Epithelial cell of prostate (primary cell): Measurements from ENCODE around the gene MAP2K3.

ENCODE experiments used
- DNase-seq: peaks from one replicate; pipeline ENCODE4 v3.0.0-alpha.2; 2011; ENCODE audit warnings: low read depth, low spot score
- H3K27ac ChIP-seq: fragments of 450-650 bp; 2 replicates; pipeline ENCODE4 v1.5.1; 2017; ENCODE audit warnings: mild to moderate bottlenecking

MAP2K3 gene

DNA sequence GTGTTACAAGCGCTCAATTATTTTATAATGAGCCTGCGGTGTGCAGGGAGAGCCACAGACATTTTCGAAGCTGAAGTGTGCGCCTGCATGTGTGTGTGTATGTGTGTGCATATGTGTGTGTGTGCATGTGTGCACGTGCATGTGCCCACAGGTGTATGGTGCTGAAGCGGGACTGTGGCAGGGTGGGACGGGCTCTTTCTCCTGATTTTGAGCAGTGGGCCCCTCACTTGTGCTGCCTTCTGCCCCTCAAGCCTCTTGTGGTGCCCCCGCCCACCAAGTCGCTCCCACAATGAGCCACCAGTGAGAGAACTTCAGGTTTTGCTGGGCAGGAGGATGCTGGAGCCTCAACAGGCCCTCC lies 75.0 kb downstream of the MAP2K3 start:
- DNase-seq: no peak
- no peak overlapping the region for H3K27ac ChIP-seq

DNA sequence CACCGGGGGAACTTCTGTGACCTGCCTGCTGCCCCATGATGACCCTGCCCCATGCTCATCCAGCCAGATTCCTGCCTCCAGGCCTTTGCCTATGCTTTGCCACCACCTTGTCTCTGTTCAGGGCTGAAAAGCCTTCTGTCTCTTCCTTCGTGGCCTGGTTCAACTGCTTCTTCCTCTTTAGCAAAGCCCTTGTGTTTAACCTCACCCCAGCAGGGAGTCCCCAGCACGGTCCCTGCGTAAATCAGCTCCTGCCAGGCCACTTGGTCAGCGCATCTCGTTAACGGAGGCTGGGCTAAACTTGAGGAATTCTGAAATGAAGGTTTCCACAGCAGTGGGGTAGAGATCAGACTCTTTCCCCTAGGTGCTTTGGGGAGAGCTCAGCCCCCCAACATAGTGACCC lies 75.5 kb downstream of the MAP2K3 start:
- no peak overlapping the region for H3K27ac ChIP-seq
- no peak for DNase-seq

DNA sequence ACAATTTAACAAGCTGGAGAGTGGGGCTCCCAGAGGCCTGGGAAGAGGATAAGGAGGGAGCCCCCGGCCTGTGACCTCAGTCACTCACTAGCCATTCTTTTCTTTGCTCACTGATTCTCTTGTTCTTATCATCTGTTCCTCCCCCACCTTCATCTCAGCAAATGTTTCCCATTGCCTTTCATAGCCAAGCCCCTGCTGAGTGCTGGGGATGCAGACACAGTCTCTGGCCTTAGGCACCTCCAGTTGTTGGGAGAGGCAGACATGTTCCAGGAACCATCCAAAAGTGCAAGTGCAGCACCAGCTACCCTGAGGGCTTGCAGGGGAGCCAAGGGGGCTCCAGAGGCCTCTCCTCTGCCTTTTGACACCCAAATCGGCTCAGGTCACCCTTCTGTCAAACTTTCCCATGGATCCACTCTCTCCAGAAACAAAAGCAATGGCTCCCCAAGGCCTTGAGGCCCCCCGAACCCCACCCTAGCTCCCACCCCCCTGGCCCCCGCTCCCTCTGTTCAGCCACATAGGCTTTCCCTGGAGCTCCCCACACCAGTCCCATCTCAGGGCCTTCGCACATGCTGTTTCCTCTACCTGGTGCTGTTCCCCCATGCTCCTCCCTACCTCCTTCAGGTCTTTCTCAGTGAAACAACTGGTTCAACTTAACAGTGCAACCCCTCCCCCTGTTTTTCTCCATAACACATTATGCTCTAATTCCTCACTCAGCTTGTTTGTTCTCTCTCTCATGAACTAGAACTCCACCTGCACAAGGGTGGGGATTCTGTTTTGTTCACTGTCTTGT lies 76.7 kb downstream of the MAP2K3 start:
- DNase-seq: no peak
- H3K27ac ChIP-seq: no peak overlapping the region

DNA sequence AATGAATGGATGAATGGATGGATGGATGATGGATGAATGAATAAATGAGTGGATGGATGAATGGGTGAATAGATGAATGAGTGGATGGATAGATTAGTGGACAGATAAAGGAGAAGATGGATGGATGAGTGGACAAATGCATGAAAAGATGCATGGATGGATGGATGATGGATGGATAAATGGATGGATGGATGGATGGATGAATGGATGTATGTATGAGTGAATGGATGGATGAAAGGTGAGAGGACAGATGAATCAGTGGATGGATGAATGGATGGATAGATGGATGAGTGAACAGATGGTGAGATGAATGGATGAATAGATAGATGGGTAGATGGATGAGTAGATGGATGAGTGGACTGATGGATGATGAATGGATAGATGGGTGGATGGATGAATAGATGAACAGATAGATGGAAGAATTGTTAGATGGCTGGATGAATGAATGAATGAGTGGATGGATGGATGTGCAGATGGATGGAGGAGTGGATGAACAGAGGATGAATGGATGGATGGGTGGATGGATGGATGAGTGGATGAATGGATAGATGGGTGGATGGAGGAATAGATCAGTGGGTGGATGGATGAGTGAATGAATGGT lies 77.9 kb downstream of the MAP2K3 start:
- DNase-seq: no peak

DNA sequence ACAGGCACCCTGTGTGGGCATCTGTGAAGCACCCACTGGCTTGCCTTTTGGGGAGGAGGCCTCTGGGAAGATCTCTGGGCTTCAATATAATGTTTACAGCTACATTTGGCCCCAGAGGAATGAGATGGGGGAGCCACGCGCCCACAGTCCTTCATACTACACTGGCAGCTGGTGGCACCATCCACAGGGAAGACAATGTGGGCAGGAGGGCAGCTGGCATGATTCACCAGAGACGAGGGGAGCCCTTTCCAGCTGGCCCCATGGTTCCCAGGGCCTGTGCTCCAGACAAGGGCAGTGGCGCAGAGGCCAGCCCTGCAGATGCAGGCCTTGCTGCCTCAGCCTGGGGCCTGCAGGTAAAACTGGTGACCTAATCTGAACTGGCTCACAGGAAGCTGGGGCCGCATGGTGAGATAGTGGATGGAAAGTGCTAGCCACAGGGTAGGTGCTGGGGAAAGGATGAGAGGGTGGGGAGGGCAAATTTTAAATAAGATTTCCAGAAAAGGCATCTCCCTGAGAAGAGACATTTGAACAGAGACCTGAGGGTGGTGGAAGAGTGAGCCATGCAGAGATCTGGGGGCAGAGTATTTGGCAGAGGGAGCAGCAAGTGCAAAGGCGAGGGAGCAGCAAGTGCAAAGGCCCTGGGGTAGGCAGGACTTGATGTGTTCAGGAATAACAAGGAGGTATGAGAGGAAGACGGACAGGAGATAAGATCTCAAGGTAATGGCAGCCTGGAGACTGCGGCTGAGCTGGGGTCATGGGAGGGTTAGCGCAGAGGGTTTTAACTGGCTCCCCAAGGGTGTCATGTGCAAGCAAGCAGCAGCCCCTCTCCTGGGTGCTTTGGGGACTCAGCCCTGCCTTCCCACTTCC lies 79.5 kb downstream of the MAP2K3 start:
- H3K27ac ChIP-seq: no peak overlapping the region

More for the DNA sequence above, 77.9 kb downstream of the MAP2K3 start:
- H3K27ac ChIP-seq: no peak overlapping the region

More for the DNA sequence above, 79.5 kb downstream of the MAP2K3 start:
- no peak for DNase-seq
